IMR-90 (cell line): Measurements from ENCODE around the gene CEACAM16. TPM values are rescaled to one million over a fixed set of nuclear protein-coding genes. Genes with fewer than 3 reads are reported as not detected.

Experiments used
- ATAC-seq: fragments of 200-7000 bp; cut with Tn5 transposase; 2 replicates; pipeline ENCODE4 v1.9.1; 2020; ENCODE audit warnings: low read depth, mild to moderate bottlenecking, moderate library complexity
- BruUV-seq: library from RNA; stranded (reverse); fragments of 400-500 nt; replicated peaks from 2 replicates; lab custom pipeline; 2021; lab: Mats Ljungman, UMichigan
- CTCF ChIA-PET: fragments of 300-600 bp; formaldehyde crosslinking; extraction: SDS; loops from one replicate; lab custom pipeline; 2021; ENCODE audit warnings: antibody characterized with exemption; lab: Yijun Ruan, JAX
- POLR2A ChIA-PET: fragments of 300-600 bp; sonication (Branson Sonifier 250); formaldehyde crosslinking; loops from one replicate; lab custom pipeline; 2022; ENCODE audit warnings: antibody characterized with exemption; ENCODE audit not compliant: unreplicated experiment; lab: Charles Lee
- DNase-seq: peaks from one replicate; pipeline ENCODE4 v3.0.0; 2013
- H2AFZ ChIP-seq: replicated peaks from 2 replicates; pipeline ENCODE3; 2013; ENCODE audit warnings: low read length, mild to moderate bottlenecking; ENCODE audit not compliant: poor library complexity
- H2AK5ac ChIP-seq: 2 replicates; pipeline ENCODE4 v1.6.1; 2013; ENCODE audit warnings: low read depth, low read length, inconsistent platforms
- H2AK9ac ChIP-seq: replicated peaks from 2 replicates; pipeline ENCODE3; 2013; ENCODE audit warnings: mild to moderate bottlenecking, low read depth, low read length, moderate library complexity; ENCODE audit not compliant: poor library complexity
- H2BK120ac ChIP-seq: 2 replicates; pipeline ENCODE4 v1.6.1; 2013; ENCODE audit warnings: low read depth, low read length, inconsistent platforms
- H2BK15ac ChIP-seq: 3 replicates; pipeline ENCODE4 v1.6.1; 2013; ENCODE audit warnings: low read depth, low read length, inconsistent platforms
- H2BK20ac ChIP-seq: 2 replicates; pipeline ENCODE4 v1.6.1; 2013; ENCODE audit warnings: low read depth, mild to moderate bottlenecking, inconsistent platforms, low read length, moderate library complexity
- H2BK5ac ChIP-seq: 2 replicates; pipeline ENCODE4 v1.6.1; 2013; ENCODE audit warnings: mild to moderate bottlenecking, low read depth, low read length, inconsistent platforms; ENCODE audit not compliant: poor library complexity, severe bottlenecking
- H3K14ac ChIP-seq: replicated peaks from 2 replicates; pipeline ENCODE4 v1.6.1; 2013; ENCODE audit warnings: low read depth, low read length, inconsistent platforms
- H3K18ac ChIP-seq: 2 replicates; pipeline ENCODE4 v1.6.1; 2013; ENCODE audit warnings: low read depth, low read length, control low read depth
- H3K23ac ChIP-seq: 2 replicates; pipeline ENCODE4 v1.6.1; 2013; ENCODE audit warnings: low read depth, low read length, inconsistent platforms
- H3K27ac ChIP-seq: 2 replicates; pipeline ENCODE4 v1.5.1; 2013; ENCODE audit warnings: mild to moderate bottlenecking, control low read depth, low read length; ENCODE audit not compliant: insufficient read depth
- H3K27me3 ChIP-seq: 2 replicates; pipeline ENCODE4 v1.6.1; 2013; ENCODE audit warnings: low read length; ENCODE audit not compliant: control insufficient read depth, insufficient read depth
- H3K36me3 ChIP-seq: 2 replicates; pipeline ENCODE4 v1.6.1; 2013; ENCODE audit warnings: low read length, mixed read lengths; ENCODE audit not compliant: control insufficient read depth, insufficient read depth
- H3K4ac ChIP-seq: 2 replicates; pipeline ENCODE4 v1.6.1; 2013; ENCODE audit warnings: low read depth, low read length, inconsistent platforms
- H3K4me1 ChIP-seq: 2 replicates; pipeline ENCODE4 v1.6.1; 2013; ENCODE audit warnings: low read length, mixed read lengths; ENCODE audit not compliant: control insufficient read depth, insufficient read depth
- H3K4me2 ChIP-seq: 2 replicates; pipeline ENCODE4 v1.6.1; 2013; ENCODE audit warnings: low read depth, mild to moderate bottlenecking, control low read depth, low read length, moderate library complexity
- H3K4me3 ChIP-seq: 2 replicates; pipeline ENCODE4 v1.5.1; 2013; ENCODE audit warnings: low read depth, mild to moderate bottlenecking, control low read depth, low read length, moderate library complexity; ENCODE audit not compliant: insufficient read depth
- H3K56ac ChIP-seq: 2 replicates; pipeline ENCODE4 v1.6.1; 2013; ENCODE audit warnings: low read length, inconsistent platforms; ENCODE audit not compliant: insufficient read depth; ENCODE audit errors: extremely low read depth
- H3K79me1 ChIP-seq, 2 experiments: 2 replicates each; pipeline ENCODE4 v1.6.1; 2013; ENCODE audit warnings: low read length in 2 of 2, inconsistent platforms in 1 of 2, low read depth in 1 of 2
- H3K9ac ChIP-seq: 2 replicates; pipeline ENCODE4 v1.6.1; 2013; ENCODE audit warnings: low read depth, low read length, control low read depth
- H3K9me1 ChIP-seq: 2 replicates; pipeline ENCODE4 v1.6.1; 2013; ENCODE audit warnings: low read length, inconsistent platforms; ENCODE audit not compliant: insufficient read depth
- H3K9me3 ChIP-seq: 2 replicates; pipeline ENCODE4 v1.6.1; 2013; ENCODE audit warnings: low read length; ENCODE audit not compliant: control insufficient read depth, insufficient read depth
- H4K20me1 ChIP-seq: 2 replicates; pipeline ENCODE4 v1.6.1; 2013; ENCODE audit warnings: low read length, inconsistent platforms; ENCODE audit not compliant: insufficient read depth
- H4K5ac ChIP-seq: 2 replicates; pipeline ENCODE4 v1.6.1; 2013; ENCODE audit warnings: mild to moderate bottlenecking, low read depth, low read length, control low read depth
- H4K8ac ChIP-seq, 2 experiments: 2 replicates each; pipeline ENCODE4 v1.6.1; 2013; ENCODE audit warnings: low read depth in 2 of 2, low read length in 2 of 2, control low read depth in 1 of 2, inconsistent platforms in 1 of 2
- H4K91ac ChIP-seq: 2 replicates; pipeline ENCODE4 v1.6.1; 2013; ENCODE audit warnings: low read depth, low read length, inconsistent platforms; ENCODE audit not compliant: insufficient read depth
- BHLHE40 ChIP-seq: fragments of 150-350 bp; IDR thresholded peaks from 2 replicates; pipeline ENCODE4 v1.6.1; 2016; ENCODE audit warnings: mild to moderate bottlenecking, low read depth, low read length
- FOS ChIP-seq: fragments of 150-350 bp; IDR thresholded peaks from 2 replicates; pipeline ENCODE4 v1.6.1; 2016; ENCODE audit warnings: low read depth, low read length
- MAZ ChIP-seq: IDR thresholded peaks from 2 replicates; pipeline ENCODE4 v1.6.1; 2012; ENCODE audit warnings: low read depth, mild to moderate bottlenecking, low read length, improper control_type of control experiment, moderate library complexity, borderline replicate concordance
- NFE2L2 ChIP-seq: fragments of 150-350 bp; IDR thresholded peaks from 2 replicates; pipeline ENCODE4 v1.6.1; 2016; ENCODE audit warnings: low read depth, mild to moderate bottlenecking, low read length
- POLR2A ChIP-seq: IDR thresholded peaks from 2 replicates; pipeline ENCODE4 v1.6.1; 2012; ENCODE audit warnings: mild to moderate bottlenecking, low read depth, low read length
- RAD21 ChIP-seq: IDR thresholded peaks from 2 replicates; pipeline ENCODE4 v1.6.1; 2012; ENCODE audit warnings: low read length, improper control_type of control experiment
- RCOR1 ChIP-seq: IDR thresholded peaks from 2 replicates; pipeline ENCODE4 v1.6.1; 2012; ENCODE audit warnings: mild to moderate bottlenecking, low read length, improper control_type of control experiment; ENCODE audit not compliant: insufficient replicate concordance
- WGBS, 2 experiments: methylation state at CpG; one replicate each; pipeline versions ENCODE4 v1.1.5 to v1.1.7; 2013; ENCODE audit warnings: missing lambda C conversion rate in 2 of 2; ENCODE audit not compliant: insufficient read length in 1 of 2; ENCODE audit errors: extremely low coverage in 2 of 2; 5-methylcytosine and 5-hydroxymethylcytosine counted together
- dilution Hi-C: fragments of 300-500 bp; cut with HindIII; formaldehyde crosslinking; loops from one replicate; pipeline ENCODE4 v1.14.3; 2018; ENCODE audit warnings: low sequenced_read_pairs; ENCODE audit not compliant: unreplicated experiment
- in situ Hi-C: fragments of 300-500 bp; cut with MboI; formaldehyde crosslinking; loops from 3 replicates; pipeline ENCODE4 v1.14.3; 2019; ENCODE audit warnings: low sequenced_read_pairs, inconsistent platforms, mixed read lengths
- intact Hi-C: fragments of 100-400 bp; cut with micrococcal nuclease; formaldehyde crosslinking; loops from 2 replicates; pipeline ENCODE4 v1.10.0; 2022
- polyA plus RNA-seq, 3 experiments: library from polyadenylated mRNA; depleted of rRNA; stranded (reverse); fragments of >200 nt; gene quantifications; 2 replicates each; pipeline ENCODE4 v1.2.3, GENCODE V29; 2012; ENCODE audit warnings: low replicate concordance in 1 of 3
- total RNA-seq: library from RNA; depleted of rRNA; stranded (reverse); fragments of >200 nt; gene quantifications from 2 replicates; pipeline ENCODE4 v1.2.3, GENCODE V29; 2012
- TF ChIP-seq, protein P1 (sequence below): fragments of 150-350 bp; IDR thresholded peaks from 2 replicates; pipeline ENCODE4 v1.6.1; 2016; ENCODE audit warnings: low read depth, mild to moderate bottlenecking, low read length, moderate library complexity, borderline replicate concordance

The CEACAM16 gene
- total and polyA plus RNA-seq, 2 of the 4 experiments (the other 2 are of a cell fraction): not detected

- CTCF ChIA-PET: no interaction called here
- Histone ChIP-seq H3K56ac (no peak overlapping the region), H2BK20ac (no peak overlapping the region), H2BK5ac (no peak overlapping the region), H3K27ac (no peak overlapping the region), H2AFZ (no peak overlapping the region), H2AK9ac (no peak overlapping the region), H3K18ac (no peak overlapping the region), H3K23ac (no peak overlapping the region), H3K79me1 (no peaks in the 10 kb centered on the region), H2BK15ac (no peak overlapping the region), H3K14ac (no peak overlapping the region), H3K4me1 (no peaks in the 10 kb centered on the region), H3K9ac (no peak overlapping the region), H4K8ac (no peak overlapping the region), H3K4me3 (no peak overlapping the region), H4K5ac (no peak overlapping the region), H4K91ac (no peak overlapping the region), H3K9me1 (no peaks in the 10 kb centered on the region), H3K4ac (no peak overlapping the region), H3K27me3 (peaks cover 12% of the 10 kb centered on the region), H2BK120ac (no peak overlapping the region), H3K9me3 (no peaks in the 10 kb centered on the region), H3K4me2 (no peak overlapping the region), H2AK5ac (no peak overlapping the region), H4K20me1 (no peaks in the 10 kb centered on the region), H3K36me3 (no peaks in the 10 kb centered on the region)
- WGBS, 2 experiments: no CpG with 5 or more reads among the region's 1 CpG
- TF ChIP-seq, protein P1, sequence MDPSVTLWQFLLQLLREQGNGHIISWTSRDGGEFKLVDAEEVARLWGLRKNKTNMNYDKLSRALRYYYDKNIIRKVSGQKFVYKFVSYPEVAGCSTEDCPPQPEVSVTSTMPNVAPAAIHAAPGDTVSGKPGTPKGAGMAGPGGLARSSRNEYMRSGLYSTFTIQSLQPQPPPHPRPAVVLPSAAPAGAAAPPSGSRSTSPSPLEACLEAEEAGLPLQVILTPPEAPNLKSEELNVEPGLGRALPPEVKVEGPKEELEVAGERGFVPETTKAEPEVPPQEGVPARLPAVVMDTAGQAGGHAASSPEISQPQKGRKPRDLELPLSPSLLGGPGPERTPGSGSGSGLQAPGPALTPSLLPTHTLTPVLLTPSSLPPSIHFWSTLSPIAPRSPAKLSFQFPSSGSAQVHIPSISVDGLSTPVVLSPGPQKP: no peak
- no peak for TF ChIP-seq POLR2A
- no peak for TF ChIP-seq NFE2L2
- no peak for TF ChIP-seq MAZ
- TF ChIP-seq FOS: no peak
- TF ChIP-seq RCOR1: no peak
- TF ChIP-seq BHLHE40: no peak
- no peak for TF ChIP-seq RAD21
- ATAC-seq (no peak), DNase-seq (no peak)
- in situ Hi-C loops: no loop called here
- POLR2A ChIA-PET: no interaction called here
- no TSS peak for BruUV-seq
- intact Hi-C loops: no loop called here
- dilution Hi-C loops: no loop called here
Measured at GRCh38 chr19:44704982-44705381, 6.0 kb downstream of the CEACAM16 start.
